Stimulated activated CD8-positive, alpha-beta memory T cell treated with anti-CD3 and anti-CD28 coated beads, Interleukin-4, amount 100 ng/mL, for 48 hours (primary cell): ENCODE results near the gene SHISA5.
A peak's percentile ranks its signal among the peaks of the same experiment; 100 is the strongest.
"Not testable (repeated sequence)": the region's sequence is repeated elsewhere in the genome, so short reads cannot be mapped to it uniquely, and the experiment has no call there.

Experiments used
- DNase-seq: peaks from one replicate; pipeline ENCODE4 v3.0.0-alpha.2; 2020

SHISA5 gene

DNA sequence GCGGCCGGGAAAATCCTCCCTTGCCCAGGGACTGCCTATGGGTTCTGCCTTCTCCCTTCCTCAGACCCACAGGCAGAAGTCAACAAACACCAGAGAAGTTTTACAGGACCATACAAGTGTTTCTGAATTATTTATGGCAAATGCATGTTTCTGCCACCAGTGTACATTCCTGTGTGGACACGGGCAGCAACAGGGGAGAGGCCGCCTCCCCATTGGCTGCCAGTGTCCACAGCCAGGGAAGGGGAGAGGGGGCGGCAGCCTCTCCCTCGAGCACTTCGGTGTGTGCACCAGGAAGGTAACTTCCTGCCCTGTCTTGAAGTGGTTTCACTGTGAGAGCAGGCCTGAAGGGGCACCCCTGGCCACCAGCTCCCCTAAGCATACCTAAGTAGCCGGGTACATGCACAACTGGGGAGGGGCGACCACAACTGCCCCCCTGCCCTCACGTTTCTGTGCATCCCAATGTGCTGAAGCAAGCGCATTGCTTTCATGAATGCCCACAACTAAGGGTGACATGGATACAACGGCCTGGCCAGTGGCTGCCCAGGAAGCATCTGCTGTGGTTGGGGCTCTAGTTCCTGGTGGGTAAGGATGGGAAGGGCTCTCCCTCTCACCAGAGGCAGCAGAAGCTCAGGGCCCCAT is 14.8 kb upstream of the SHISA5 start:
- DNase-seq, result no peak

DNA sequence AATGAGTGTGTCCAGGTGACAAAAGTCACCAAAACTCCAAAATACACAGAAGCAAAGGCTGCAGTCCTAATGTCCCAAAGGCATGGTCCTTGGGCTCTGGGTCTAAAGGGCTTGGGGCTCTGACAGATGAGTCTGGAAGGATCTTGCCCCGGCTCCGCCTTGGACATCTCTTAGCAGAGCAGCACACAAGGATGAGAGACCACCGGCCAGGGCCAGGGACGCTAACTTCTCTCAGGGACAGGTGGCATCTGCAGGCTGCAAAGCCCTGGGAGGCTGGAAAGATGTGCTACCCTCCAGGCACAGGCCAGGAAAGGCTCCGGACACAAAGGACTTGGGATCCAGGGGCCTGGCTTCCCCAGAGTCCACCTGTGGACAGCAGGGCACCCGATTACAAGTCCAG is 14.1 kb upstream of the SHISA5 start:
- DNase-seq, result no peak

DNA sequence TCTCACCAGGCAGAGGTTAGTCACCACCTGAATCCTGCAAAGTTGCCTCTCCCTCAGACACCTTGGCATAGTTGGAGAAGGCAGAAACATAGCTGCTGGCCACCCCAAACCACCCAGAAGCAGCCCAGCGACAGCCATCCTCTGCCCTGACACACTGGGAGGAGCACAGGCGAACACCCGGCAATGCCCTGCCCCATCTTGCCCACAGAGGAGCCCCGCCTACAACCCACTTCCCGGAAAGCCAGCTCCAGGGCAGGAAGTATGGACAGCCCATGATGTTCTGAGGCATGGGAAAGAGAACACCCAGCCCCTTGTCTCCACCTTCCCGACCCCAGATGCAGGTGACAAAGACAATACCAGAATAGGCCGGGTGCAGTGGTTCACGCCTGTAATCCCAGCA is 12.6 kb upstream of the SHISA5 start:
- DNase-seq, result no peak

DNA sequence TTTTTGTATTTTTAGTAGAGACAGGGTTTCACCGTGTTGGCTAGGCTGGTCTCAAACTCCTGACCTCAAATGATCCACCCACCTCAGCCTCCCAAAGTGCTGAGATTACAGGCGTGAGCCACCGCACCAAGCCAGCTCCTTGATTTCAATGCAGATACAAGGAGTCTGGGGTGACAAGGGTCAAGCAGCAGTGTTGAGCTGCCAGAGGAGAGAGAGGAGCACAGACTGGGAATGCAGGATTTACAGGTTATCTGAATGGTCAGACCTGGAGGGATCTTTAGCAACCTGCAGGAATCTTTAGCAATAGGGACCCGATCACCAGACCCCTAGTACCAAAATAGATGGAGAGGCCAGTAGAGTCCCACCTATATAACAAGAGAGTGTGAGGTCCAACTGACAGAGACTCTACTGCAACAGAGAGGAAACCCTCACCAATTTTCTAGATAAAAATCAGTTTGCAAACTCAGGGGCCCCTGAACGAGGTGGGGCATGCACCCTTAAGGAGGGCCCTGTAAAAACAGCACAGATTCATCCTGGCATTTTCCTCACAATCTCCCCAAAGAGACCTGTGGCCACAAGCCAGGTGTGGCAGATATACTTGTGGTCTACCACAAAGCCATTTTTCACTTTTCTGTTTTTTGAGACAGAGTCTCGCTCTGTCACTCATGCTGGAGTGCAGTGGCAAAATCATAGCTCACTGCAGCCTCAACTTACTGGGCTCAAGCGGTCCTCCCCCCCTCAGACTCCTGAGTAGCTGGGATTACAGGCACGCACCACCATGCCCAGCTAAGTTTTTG is 10.7 kb upstream of the SHISA5 start:
- peak; percentile 41 for DNase-seq

DNA sequence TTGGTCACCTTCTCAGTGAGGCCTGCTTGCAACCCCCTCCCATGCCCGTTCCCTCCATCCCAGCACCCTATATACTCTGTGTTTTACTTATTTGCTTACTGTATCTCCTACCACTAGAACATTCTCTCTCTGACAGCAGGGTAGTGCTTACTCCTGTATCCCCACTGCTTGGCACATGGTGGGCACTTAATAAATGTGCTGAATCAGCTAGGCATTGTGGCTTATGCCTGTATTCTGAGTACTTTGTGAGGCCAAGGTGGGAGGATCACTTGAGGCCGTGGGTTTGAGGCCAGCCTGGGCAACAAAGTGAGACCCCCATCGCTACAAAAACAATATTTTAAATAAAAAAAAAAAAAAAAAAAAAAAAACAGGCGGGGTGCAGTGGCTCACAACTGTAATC is 7.6 kb upstream of the SHISA5 start:
- no peak for DNase-seq

DNA sequence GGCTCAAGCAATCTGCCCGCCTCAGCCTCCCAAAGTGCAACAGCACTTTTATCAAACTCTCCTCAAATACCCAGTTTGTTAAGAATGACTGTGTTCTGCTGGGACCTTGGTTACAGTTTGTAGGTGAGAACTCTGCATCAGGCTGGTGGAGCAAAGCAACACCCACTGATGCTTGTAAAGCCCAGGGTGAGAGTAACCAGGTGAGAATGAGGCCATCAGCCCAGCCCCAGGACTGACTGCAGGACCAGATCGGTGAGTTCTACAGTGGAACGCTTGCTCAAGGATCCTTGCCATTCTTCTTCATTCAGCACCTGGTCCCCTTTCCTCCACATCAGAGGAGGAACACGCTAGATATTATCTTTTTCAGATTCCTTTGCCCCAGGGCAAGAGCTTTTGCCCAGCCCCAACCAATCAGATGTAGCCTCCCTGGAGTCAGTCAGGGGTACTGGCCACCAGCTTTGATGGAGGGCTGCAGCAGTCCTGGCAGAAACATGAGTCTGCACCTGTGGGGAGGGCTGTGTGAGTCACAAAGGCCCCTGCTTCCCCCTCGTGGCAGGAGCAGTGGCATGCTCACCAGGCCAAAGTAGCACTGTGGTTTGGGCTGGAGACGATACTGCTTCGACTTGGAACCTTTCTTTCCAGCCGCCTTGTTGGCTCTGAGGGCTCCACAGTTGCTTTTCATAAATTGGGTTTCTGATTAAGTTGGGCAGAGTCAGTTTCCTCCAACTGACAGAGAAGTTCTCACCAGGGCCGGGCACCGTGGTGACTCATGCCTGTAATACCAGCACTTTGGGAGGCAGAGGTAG is 3.5 kb upstream of the SHISA5 start:
- DNase-seq, result peak; percentile 76

DNA sequence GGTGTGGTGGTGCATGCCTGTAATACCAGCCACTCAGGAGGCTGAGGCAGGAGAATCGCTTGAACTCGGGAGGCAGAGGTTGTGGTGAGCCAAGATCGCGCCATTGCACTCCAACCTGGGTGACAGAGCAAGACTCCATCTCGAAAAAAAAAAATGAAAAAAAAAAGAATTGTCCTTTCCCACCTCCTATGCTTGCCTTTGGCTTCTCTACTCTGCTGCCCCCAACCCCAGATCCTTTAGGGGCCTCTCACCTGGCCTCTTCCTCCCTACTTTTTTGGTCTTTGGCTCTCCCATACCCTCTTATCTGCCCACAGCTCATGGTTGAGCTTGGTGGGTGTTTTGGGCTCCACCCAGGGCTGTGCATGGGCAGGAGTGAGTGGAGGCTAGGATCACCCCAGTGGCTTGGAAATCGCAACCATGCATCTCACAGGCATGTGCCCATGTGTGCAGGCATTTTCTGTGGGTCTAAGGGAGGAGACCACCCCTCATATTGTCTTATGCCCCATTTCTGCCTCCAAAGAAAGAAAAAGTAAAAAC is 2.1 kb upstream of the SHISA5 start:
- no peak for DNase-seq

DNA sequence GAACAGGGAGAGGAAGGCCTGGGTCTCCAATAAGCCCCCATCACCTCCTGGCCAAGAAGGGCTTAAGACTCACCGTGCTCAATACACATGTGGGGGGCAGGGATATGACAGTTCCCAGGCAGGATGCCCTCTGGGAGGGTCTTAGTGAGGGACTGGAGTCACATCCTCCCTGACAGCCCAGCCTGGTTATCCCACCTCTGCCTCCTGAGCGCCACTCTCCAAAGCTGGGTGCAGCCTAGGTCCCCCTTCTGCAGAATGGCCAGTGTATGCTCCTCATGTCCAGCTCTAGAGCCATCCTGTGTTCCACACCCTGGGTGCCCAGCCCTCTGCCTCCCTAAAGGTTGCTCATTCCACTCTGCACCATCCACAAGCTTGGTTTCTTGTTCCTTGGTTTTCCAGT is 1.2 kb upstream of the SHISA5 start:
- DNase-seq, result no peak

DNA sequence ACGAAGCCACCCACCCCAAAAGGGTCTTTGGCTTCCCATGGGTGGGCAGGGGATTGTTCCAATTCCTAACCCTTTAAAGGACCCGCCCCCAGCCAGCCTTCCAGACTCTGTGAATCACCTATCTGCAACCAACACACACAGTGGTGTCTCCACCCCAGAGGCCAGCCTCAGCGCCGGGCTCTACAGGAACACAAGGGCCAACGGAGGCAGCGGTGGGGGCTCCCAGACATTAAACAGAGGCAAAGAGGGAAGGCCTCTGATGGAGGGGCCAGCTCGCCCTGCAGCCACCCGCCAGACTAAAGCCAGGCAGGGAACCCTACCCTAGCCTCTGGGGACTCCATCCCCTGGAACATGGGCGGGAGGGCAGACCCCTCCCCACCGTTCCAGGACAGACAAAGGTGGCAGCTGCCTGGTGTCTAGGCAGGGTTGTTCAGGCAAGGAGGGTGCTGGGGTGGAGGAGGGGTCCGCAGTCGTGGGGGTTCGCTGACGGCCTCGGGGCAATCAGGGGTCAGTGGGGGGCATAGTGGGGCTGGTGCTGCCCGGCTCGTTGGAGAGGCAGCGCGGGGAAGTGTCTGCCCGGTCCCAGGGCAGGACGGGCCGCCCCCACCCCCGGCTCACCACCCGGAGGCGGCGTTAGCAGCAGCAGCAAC is 448 bp downstream of the SHISA5 start:
- DNase-seq, result peak; percentile 41

DNA sequence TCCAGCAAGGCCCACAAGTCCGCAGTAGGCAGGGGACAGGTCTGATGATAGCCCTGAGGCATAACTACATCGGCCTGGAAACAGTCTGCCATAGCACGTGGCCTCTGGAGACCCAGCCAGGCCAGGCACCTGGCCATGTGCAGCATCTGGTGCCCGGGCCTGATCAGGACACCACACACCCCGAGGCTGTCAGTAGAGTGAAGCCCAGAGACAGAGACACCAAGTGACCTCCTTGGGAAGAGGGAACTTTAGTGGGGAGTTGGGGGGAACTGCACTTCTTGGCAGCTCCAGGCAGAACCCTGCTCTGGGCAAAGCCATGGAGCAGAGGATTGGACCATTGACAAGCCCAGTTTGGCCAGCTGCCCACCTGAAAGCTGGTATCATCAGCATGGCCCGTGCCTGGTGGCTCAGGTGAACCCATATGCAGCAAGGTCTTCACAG is 1.2 kb downstream of the SHISA5 start:
- DNase-seq, result no peak

DNA sequence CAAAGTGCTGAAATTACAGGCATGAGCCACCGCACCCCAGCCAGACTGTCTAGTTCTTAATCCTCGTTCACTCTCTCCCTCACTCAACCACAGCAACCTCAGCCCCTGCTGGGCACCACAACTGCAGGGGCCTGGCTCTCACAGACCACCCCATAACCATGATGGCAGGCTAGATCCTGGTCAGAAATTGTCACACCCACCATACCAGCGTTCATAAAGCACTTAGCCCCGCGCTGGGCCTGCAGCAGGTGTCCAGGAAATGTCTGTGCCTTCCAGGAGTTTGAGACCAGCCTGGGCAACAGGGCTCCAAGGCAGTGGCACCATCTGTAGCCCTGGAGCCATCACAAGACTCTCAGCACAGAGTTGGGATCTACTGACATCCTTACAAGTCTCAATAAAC is 1.9 kb downstream of the SHISA5 start:
- no peak for DNase-seq

DNA sequence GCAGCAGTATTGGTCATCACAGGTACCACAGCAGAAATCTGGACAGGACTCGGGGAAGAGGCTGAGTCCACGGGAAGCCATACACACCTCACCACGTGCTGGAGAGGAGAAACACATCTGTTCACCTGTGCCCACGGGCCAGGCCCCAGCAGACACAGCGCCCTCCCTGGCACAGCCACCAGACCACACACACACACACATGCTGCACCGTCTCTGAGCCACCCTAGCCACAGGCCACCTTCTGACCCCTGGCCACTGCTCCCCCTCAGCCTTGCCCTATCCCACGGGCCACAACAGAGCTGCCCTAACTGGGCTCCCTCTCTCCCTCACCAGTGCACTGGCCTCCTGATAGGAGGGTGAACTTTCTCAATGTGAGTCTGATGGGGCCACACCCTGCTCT is 2.8 kb downstream of the SHISA5 start:
- DNase-seq, result no peak

DNA sequence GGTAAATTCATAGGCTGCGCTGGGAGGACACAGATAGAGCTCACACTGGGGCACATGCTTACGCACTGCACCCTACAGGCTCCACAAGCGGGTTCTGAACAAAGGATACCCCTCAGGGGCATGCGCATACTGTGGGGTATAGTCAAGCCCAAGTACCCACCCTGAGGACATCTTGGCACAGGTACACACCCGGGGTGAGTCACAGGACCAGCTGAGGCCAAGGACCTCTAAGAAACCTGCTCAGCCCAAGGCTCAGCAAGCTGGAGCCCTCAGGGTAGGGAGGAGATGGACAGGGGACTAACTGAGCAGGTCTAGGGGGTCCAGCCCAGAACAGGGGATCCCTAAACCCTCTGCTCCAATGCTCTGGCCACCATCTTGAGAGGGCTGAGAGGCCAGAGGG is 3.3 kb downstream of the SHISA5 start:
- DNase-seq, result no peak

DNA sequence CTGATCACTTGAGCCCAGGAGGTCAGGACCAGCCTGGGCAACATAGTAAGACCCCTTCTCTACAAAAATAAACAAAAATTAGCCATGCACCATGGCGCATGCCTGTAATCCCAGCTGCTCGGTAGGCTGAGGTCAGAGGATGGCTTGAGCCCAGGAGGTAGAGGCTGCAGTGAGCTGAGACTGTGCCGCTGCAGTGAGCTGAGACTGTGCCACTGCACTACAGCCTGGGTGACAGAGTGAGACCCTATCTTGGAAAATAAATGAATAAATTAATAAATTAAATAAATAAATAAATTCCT is 10.8 kb downstream of the SHISA5 start:
- no peak for DNase-seq

DNA sequence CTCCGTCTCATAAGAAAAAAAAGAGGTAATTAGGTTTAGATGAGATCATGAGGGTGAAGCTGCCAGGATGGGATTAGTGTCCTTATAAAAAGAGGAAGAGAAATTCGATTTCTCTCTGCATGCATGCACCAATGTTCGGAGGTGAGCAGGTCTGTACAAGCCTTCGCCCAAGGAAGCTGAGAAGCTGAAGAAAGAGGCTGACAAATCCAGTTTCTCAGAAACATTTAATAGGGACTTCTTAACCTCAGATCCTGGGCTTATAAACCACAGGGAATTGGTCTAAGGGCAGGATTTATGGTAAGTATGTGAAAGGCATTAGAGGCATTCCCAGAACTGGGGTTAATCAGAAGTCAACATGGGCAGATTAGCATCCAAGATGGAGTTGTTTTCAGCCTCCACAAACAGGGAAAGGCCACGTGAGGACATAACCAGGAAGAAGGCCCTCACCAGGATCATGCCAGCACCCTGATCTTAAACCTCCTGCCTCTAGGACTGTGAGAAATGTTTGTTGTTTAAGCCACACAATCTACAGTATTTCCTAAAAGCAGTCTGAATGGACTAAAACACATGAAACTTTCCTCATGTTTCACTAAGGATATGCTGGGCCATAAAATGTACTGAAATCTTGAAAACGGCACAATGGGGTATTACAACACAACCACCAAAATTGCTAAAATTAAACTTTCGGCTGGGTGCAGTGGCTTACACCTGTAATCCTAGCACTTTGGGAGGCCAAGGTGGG is 11.3 kb downstream of the SHISA5 start:
- no peak for DNase-seq

DNA sequence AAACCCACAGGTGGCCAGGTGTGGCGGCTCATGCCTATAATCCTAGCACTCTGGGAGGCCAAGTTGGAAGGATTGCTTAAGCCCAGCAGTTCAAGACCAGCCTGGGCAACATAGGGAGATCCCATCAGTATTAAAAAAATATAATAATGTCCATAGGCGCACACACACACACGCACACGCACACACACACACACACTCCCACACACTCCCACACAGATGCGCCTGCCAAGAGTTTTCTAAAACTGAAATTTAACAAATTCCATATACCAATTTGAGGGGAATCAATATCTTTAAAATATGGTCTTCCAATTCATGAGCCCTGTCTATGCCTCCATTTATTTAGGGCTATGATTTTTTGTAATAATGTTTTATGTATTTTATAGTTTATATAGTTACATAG is 17.0 kb downstream of the SHISA5 start:
- no peak for DNase-seq

DNA sequence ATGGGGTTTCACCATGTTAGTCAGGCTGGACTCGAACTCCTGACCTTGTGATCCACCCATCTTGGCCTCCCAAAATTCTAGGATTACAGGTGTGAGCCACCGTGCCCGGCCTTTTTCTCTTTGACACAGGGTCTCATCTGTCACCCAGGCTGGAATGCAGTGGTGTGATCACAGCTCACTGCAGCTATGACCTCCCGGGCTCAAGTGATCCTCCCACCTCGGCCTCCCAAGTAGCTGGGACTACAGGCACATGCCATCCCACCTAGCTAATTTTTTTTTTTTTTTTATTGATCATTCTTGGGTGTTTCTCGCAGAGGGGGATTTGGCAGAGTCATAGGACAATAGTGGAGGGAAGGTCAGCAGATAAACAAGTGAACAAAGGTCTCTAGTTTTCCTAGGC is 21.2 kb downstream of the SHISA5 start:
- not testable (repeated sequence) for DNase-seq

DNA sequence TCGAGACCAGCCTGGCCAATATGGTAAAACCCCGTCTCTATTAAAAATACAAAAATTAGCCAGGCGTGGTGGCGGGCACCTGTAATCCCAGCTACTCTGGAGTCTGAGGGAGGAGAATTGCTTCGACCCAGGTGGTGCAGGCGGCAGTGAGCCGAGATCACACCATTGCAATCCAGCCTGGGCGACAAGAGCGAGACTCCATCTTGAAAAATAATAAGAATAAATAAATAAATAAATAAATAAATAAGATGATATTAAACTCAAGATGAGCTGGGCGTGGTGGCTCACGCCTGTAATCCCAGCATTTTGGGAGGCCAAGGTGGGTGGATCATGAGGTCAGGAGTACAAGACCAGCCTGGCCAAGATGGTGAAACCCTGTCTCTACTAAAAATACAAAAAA is 23.1 kb downstream of the SHISA5 start:
- DNase-seq, result not testable (repeated sequence)

DNA sequence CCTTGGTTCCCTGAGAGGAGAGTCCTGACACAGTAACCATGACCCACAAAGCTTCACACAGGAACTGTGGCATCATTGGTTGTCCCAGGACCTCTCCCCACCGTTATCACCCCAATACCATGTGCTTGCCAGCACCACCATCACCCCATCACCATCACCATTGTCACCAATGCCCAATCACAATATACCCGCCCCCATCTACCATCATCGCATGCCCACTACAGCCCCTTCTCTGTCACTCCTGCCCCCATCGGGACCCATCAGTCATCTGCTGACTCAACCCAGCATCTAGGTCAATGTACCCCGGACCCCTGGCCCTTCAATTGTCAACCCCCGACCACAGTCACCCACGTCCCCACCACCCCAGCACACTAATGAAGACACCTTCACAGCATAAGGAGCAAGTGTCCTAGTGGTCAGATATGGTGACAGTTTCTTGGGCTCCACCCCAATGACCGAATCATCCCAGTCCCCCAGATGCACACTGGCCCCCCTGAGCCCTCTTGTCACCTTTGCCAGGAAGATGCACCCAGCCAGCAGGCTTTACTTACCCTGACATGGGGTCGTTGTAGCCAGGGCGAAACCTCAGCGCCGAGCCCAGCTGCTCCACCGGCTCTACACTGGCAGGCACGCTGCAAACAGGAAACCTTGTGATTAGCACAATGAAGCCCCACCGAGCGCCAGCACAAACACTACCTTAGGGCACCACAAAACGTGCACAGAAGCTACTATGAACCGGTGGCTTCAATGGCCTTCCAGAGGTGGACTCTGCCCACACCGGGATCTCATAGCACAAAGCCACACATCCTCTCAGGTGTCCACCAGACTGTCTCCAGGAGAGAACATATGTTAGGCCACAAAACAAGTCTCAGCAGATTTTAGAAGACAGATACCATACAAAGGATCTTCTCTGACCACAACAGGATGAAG is 25.1 kb downstream of the SHISA5 start:
- peak; percentile 66 for DNase-seq

DNA sequence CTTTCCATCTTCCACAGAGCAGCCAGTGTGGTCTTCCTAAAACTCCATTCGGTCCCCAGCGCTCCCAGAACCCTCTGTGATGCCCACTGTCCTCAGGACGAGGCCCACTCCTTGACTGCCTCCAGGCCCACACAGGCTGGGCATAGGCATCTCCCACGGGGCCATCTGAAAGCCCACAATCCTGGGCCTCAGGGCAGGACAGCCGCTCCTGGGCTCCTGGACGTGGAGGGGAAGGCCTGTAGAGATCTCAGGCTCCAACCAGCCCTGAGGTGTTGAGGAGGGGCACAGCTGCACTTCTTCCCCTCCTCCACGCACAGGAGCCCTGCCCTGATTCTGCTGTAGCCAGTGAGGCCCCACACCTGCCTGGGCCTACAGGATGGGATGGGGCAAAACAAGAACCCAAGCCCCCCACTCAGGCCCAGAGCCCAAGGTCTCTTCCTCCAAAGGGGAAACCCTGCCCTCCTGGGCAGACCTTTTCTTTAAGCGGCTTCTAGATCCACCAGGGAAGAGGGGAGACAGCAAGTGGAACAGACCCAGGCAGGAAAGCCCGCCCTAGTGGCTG is 25.9 kb downstream of the SHISA5 start:
- DNase-seq, result no peak
